GM18951 (cell line): ENCODE results near the gene SPSB4.

Experiments used
- POLR2A ChIP-seq: IDR thresholded peaks from 4 replicates; pipeline ENCODE4 v1.6.1; 2011; ENCODE audit warnings: mild to moderate bottlenecking; ENCODE audit not compliant: insufficient read length, insufficient read depth; ENCODE audit errors: extremely low read depth
- in situ Hi-C: fragments of 300-500 bp; cut with MboI; formaldehyde crosslinking; loops from one replicate; pipeline ENCODE4 v1.12.0; 2022; ENCODE audit warnings: low sequenced_read_pairs, mixed read lengths, inconsistent platforms; ENCODE audit not compliant: unreplicated experiment

Gene SPSB4

DNA sequence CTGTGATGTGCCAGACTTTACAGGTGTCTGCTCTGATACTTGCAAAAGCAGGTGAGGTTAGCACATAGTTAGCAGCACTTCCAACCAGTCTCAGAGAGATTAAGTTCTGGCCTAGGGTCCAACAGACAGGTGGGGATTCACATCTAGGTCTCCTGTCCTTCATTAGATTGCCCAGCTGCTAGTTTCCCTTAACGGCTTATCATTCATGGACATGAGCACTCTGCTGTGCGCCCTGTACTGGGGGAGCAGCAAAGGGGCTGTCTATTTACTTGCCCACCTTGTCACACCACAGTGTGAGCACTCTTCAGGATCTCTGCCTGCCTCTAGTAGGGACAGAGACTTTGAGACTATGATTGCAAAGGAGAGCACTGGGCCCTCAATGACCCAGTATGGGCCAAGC is 8.7 kb downstream of the SPSB4 start:
- no peak for TF ChIP-seq POLR2A
- in situ Hi-C loops = no loop called here

DNA sequence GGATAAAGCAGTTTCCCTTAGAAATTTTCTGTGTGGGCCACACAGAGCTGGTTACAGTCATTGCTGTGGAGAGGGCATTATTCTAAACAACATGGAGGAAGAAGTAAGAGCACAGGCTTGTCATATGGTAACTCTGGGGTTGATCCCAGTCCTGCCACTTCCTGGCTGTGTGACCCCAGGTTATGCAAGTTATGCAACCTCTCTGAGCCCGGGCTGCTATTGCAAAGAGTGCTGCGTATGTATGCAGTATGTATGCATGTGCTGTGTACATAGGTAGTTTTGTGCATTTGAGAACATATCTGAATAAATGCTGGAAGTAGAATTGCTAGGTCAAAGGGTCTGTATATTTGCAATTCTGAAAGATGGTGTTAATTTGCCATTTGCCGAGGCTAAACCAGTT is 9.2 kb downstream of the SPSB4 start:
- in situ Hi-C loops = no loop called here
- TF ChIP-seq POLR2A = no peak

DNA sequence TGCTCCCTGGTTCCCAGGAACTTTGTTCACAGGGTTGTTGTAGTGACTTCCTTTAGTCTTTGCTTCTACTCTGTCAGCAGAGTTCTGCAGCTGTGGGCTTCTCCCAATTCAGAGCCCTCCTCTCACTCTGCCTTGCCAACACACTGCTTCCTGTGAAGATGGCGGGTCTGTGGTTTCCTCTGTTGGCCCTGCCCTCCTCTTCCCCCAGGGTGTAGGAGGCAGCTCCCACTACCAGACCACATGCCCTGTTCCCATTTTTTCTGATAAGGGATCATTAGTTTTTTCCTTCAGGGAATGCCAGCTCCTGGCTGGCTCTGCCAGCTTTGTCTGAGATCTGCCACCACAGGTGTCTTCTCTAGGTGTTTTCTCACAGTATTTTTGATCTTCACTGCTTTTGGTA is 12.7 kb downstream of the SPSB4 start:
- in situ Hi-C loops = no loop called here
- no peak for TF ChIP-seq POLR2A

DNA sequence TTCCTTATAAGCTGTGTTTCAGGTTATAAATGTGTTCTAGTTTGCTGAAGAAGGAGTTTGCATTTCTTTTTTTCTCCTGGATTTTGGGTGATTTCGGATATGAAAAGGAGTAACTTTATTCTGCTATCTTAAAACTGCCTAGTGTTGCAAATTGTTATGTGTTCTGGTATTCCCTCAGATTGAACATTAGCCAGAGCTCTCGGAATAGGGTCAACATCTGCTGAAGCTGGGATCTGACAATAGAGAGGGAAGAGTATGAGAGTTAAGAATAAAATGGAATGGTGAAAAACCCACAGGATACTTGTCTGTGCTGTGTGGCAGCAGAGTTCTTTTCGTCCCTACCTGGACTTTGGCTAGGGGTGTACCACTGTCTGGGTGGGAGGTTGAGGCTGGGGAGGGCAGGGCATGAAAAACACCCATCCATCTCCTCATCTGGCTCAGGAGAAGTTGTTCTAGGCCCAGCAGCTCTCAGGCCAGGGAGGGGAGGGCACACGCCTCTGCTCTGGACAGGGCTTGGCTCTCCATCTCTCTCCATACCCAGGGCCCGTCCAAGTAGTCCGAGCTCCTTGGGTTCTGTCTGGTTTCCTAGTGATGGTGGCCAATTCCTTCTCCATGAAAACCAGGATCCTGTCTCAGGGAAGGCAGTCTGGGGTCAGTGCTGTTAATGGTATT is 13.2 kb downstream of the SPSB4 start:
- TF ChIP-seq POLR2A = no peak
- in situ Hi-C loops = no loop called here

DNA sequence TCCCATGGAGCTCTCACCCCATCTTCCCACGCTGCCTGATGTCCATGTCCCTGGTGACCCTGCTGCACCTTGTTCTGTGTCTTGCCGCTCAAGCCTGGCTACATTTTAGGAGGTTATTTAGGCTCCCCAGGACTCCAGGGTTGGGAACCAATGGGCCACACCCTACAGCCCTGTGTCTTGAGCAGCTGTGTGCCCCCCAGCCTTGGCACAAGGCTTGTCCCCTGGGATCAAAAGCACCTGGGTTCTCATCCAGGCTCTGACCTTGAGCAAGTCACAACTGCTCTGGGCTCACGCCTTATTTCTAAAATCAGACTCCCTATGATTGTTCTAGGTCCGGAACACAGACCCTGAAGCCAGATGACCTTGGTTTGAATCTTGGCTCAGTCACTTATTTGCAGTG is 14.1 kb downstream of the SPSB4 start:
- in situ Hi-C loops = no loop called here
- no peak for TF ChIP-seq POLR2A

DNA sequence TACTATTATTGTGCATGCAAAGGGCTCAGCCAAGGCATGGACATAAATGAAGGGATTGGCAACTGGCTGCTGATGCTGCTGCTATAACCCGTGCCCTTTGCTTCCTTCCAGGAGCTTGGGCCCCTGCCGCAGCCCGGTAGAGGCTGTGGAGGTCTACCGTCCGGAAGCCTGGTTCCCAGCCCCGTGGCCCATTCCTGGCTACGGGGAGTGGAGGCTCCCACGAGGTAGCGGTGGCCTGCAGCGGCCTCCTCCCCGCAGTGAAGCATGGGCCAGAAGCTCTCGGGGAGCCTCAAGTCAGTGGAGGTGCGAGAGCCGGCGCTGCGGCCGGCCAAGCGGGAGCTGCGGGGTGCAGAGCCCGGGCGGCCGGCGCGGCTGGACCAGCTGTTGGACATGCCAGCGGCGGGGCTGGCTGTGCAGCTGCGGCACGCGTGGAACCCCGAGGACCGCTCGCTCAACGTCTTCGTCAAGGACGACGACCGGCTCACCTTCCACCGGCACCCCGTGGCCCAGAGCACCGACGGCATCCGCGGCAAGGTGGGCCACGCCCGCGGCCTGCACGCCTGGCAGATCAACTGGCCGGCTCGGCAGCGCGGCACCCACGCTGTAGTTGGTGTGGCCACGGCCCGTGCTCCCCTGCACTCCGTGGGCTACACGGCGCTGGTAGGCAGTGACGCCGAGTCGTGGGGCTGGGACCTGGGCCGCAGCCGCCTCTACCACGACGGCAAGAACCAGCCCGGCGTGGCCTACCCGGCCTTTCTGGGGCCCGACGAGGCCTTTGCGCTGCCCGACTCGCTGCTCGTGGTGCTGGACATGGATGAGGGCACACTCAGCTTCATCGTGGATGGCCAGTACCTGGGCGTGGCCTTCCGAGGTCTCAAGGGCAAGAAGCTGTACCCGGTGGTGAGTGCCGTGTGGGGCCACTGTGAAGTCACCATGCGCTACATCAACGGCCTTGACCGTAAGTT is 15.0 kb downstream of the SPSB4 start:
- in situ Hi-C loops = no loop called here
- no peak for TF ChIP-seq POLR2A

DNA sequence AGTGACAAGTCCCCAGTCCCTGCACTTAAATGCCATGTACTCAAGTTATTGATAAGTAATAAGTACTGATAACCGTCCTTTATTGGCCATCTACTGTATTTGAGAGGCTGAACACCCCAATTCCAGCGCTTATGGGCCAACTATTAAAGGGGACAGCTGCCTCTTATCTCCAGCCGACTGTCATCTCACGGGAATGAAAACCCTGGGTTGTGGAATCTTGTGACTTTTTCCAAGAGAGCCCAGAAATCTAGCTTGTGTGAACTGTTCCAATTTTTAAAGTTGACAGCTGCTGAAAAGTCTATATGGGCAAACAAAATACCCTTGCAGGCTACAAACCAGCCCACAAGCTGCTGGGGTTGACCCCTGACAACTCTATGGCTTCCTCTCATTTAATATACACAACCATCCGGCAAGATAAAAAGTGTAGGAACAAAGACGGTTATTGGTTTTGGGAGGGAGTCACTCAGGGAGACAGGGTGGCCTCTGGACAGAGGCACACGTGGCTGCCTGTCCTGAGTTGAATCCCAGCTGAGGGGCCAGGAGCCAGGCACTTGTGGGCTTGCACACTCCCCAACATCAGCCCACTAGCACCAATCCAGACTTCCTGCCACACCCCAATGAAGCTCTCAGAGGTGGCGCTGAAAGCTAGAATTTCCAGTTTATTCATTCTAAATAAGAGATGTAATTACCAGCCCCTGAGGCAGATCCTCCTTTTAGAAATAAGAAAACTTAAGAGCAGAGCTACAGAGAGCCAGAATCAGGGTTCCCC is 16.2 kb downstream of the SPSB4 start:
- in situ Hi-C loops = no loop called here
- TF ChIP-seq POLR2A = no peak

DNA sequence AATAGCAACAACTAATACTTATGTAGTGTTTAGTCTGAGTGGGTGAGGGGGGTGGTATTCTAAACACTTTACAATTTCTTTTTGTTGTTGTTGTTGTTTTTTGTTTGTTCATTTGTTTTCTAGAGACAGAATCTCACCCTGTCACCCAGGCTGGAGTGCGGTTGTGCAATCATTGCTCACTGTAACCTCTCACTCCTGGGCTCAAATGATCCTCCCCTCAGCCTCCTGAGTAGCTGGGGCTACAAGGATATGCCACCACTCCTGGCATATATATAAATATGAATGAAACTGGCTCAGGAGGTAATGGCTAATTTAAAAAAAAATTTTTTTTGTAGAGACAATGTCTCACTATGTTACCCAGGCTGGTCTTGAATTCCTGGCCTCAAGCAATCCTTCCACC is 19.1 kb downstream of the SPSB4 start:
- in situ Hi-C loops = no loop called here
- no peak for TF ChIP-seq POLR2A

DNA sequence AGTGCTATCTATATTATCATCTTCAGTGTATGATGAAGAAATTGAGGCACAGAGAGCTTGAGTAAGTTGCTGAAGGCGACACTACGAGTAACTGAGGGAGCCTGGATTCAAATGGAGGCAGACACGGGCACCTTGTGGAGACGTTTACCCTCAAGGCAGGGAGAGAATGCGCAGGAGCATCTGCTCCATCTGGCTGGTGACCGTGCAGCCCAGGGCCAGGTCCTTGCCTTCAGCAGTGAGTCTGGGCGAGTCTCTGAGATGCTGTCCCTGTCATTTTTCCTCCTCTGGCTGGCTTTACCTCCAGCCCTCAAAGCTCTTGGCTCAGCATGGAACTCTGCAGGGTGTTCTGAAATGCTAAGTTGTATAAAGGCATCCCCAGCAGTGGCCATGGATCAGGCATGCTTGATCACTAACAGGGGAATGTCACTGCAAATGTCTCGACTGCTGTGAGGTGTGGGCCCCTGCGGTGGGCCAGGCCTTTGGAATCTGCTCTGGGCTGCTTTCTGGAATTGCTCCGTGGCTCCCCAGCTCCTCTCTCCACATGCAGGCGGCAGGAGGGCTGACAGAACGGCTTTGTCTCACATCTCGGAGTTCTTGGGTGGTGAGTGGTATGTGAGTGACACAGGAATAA is 19.7 kb downstream of the SPSB4 start:
- no peak for TF ChIP-seq POLR2A
- in situ Hi-C loops = no loop called here

DNA sequence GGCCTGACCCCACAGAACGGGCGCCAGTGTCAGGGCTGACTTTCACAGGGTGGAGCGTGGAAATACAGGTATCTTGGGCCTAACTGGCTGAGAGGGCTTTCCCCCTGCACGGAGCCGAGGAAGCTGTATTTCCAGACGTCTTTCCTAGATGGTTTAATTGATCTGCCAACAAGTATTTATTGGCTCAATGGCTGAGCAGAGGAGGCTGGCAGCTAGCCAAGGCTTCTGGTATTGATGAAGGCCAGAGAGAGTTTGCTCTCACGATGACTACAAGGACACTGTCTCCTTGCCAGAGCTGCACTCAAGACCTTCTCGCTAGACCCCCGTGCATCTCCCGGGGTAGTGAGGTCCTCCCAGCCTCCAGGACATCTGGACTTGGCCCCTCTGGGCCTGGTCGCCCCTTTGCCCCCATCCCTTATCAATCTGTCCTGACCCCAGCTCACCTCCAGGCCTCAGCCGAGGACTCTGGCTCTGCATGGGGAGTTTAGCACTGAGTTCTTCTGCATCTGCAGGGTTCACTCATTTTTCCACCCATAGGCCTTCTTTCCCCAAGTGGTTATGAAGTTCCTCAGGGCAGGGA is 20.6 kb downstream of the SPSB4 start:
- in situ Hi-C loops = no loop called here
- TF ChIP-seq POLR2A = no peak

DNA sequence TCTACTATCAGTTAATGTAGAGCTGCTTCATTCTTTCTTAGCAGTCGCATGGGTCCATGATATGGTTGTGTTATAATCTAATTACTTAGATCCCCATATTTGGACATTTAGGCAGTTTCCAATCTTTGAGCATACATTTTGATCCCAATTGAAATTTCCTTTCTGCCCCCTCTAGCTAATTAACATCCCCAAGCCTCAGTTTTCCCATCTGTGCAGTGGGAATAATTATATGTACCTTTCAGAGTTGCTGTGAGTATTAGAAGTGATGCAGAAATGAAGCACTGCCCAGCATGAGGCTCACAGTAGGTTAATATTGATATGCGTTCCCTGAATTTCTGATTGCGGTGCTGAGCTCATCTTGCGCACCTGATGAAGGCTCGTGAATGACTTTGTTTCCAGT is 21.8 kb downstream of the SPSB4 start:
- TF ChIP-seq POLR2A = no peak
- in situ Hi-C loops = no loop called here

DNA sequence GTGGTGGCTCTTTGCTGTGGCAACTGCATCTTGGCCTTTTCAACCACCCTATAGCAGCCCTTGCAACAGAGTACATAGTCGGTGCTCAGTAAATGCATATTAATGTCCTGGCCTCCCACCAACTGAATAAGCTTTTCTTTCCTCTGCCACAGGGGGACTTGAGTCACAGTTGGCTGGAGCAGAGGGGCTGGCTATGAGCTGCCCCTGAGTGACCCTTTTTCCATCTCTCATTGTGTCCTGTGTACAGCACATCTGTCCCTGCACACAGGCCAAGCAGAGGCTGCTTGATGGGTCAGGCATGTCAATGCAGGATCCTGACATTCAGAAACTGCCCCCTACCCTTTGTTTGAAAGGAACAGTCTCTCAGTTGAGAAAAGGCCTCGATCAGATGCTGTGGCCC is 22.4 kb downstream of the SPSB4 start:
- TF ChIP-seq POLR2A = no peak
- in situ Hi-C loops = no loop called here
